PC-3 (cell line): ENCODE measurements around the gene HOXD12. TPM values are rescaled to one million over a fixed set of nuclear protein-coding genes. Genes with fewer than 3 reads are reported as not detected.

Experiments
- ATAC-seq: fragments of 200-7000 bp; cut with Tn5 transposase; 2 replicates; pipeline ENCODE4 v1.9.1; 2020; ENCODE audit warnings: mild to moderate bottlenecking, moderate library complexity
- BruUV-seq: library from RNA; stranded (reverse); fragments of 400-500 nt; replicated peaks from 2 replicates; lab custom pipeline; 2021; lab: Mats Ljungman, UMichigan
- CTCF ChIA-PET: fragments of 300-600 bp; sonication (Branson Sonifier 250); formaldehyde crosslinking; loops from one replicate; lab custom pipeline; 2022; ENCODE audit warnings: antibody characterized with exemption; lab: Charles Lee
- POLR2A ChIA-PET: fragments of 300-600 bp; sonication (Branson Sonifier 250); formaldehyde crosslinking; loops from one replicate; lab custom pipeline; 2022; ENCODE audit warnings: antibody characterized with exemption; ENCODE audit not compliant: unreplicated experiment; lab: Charles Lee
- DNase-seq: peaks from one replicate; pipeline ENCODE4 v3.0.0-alpha.2; 2015
- H2AFZ ChIP-seq: fragments of 300-600 bp; sonication (generic); 2 replicates; pipeline ENCODE4 v1.6.0; 2016; ENCODE audit warnings: antibody characterized with exemption, low read length
- H3F3A ChIP-seq: fragments of 300-600 bp; sonication (generic); one replicate; pipeline ENCODE4 v1.6.0; 2017; ENCODE audit warnings: antibody characterized with exemption, low read length, control low read depth, mild to moderate bottlenecking; ENCODE audit not compliant: unreplicated experiment
- H3K27ac ChIP-seq: fragments of 300-600 bp; sonication (generic); 2 replicates; pipeline ENCODE4 v1.5.1; 2016; ENCODE audit warnings: mild to moderate bottlenecking, low read length
- H3K27me3 ChIP-seq: fragments of 300-600 bp; sonication (generic); 2 replicates; pipeline ENCODE4 v1.6.1; 2016; ENCODE audit warnings: low read length, mixed read lengths
- H3K36me3 ChIP-seq: fragments of 300-600 bp; sonication (generic); 2 replicates; pipeline ENCODE4 v1.6.1; 2016; ENCODE audit warnings: low read depth, mixed run types, low read length, mixed read lengths
- H3K4me1 ChIP-seq: fragments of 300-600 bp; sonication (generic); 2 replicates; pipeline ENCODE4 v1.5.1; 2016; ENCODE audit warnings: low read length; ENCODE audit not compliant: insufficient read depth
- H3K4me2 ChIP-seq: fragments of 300-600 bp; sonication (generic); 2 replicates; pipeline ENCODE4 v1.6.0; 2016; ENCODE audit warnings: low read length
- H3K4me3 ChIP-seq: fragments of 300-600 bp; sonication (generic); 2 replicates; pipeline ENCODE4 v1.5.1; 2016; ENCODE audit warnings: mild to moderate bottlenecking, low read length, mixed read lengths
- H3K79me2 ChIP-seq: fragments of 300-600 bp; sonication (generic); 2 replicates; pipeline ENCODE4 v1.6.1; 2017; ENCODE audit warnings: low read length, mixed read lengths
- H3K9ac ChIP-seq: fragments of 300-600 bp; sonication (generic); 2 replicates; pipeline ENCODE4 v1.6.0; 2016; ENCODE audit warnings: mild to moderate bottlenecking, low read length
- H3K9me2 ChIP-seq: fragments of 300-600 bp; sonication (generic); replicated peaks from 2 replicates; pipeline ENCODE4 v1.6.1; 2016; ENCODE audit warnings: mixed run types, low read length, mixed read lengths
- H3K9me3 ChIP-seq: fragments of 300-600 bp; sonication (generic); 2 replicates; pipeline ENCODE4 v1.6.1; 2016; ENCODE audit warnings: low read length, mixed read lengths
- H4K20me1 ChIP-seq: fragments of 300-600 bp; sonication (generic); 2 replicates; pipeline ENCODE4 v1.6.1; 2016; ENCODE audit warnings: low read length, mixed read lengths
- CTCF ChIP-seq: fragments of 300-600 bp; sonication (generic); conservative IDR thresholded peaks from 2 replicates; pipeline ENCODE4 v1.5.1; 2017; ENCODE audit warnings: antibody characterized with exemption, low read depth, mild to moderate bottlenecking, low read length
- EZH2 ChIP-seq: fragments of 300-600 bp; sonication (generic); IDR thresholded peaks from one replicate; pipeline ENCODE4 v1.6.1; 2017; ENCODE audit warnings: antibody characterized with exemption, mild to moderate bottlenecking, low read length; ENCODE audit not compliant: unreplicated experiment
- EZH2phosphoT487 ChIP-seq: fragments of 300-600 bp; sonication (generic); IDR thresholded peaks from 2 replicates; pipeline ENCODE4 v1.6.1; 2018; ENCODE audit warnings: mild to moderate bottlenecking, antibody characterized with exemption, low read length, borderline replicate concordance
- intact Hi-C: fragments of 100-400 bp; cut with micrococcal nuclease; formaldehyde crosslinking; loops from 2 replicates; pipeline ENCODE4 v1.9.0; 2023
- total RNA-seq: library from RNA; depleted of rRNA; stranded (reverse); fragments of >200 nt; gene quantifications from 2 replicates; pipeline ENCODE4 v1.2.3, GENCODE V29; 2014

Gene HOXD12
- total RNA-seq, 1 experiment from 2014 or later, result not detected

GRCh38 chr2:176096986-176097819, 2.4 kb upstream of the HOXD12 start:
- peak; percentile 86 for ATAC-seq
- Histone ChIP-seq H3K27ac (no peak overlapping the region), H3K36me3 (no peaks in the 10 kb centered on the region), H3K79me2 (no peaks in the 10 kb centered on the region), H3K4me2 (peak overlapping the region; percentile 99), H2AFZ (peak overlapping the region; percentile 98), H3K9me2 (no peaks in the 10 kb centered on the region), H3K27me3 (0 out of 2 replicates have a peak, but pooled peaks cover 3% of the 10 kb centered on the region), H4K20me1 (no peaks in the 10 kb centered on the region), H3K4me1 (peaks cover 5% of the 10 kb centered on the region; the same call in 1 of the 2 replicates), H3K9ac (peak overlapping the region; percentile 56), H3F3A (no peaks in the 10 kb centered on the region), H3K4me3 (peak overlapping the region; percentile 88), H3K9me3 (no peaks in the 10 kb centered on the region)
- TSS peak; percentile 24 for BruUV-seq
- TF ChIP-seq CTCF, result peak; percentile 90
- TF ChIP-seq EZH2, result no peak
- CTCF ChIA-PET, result interaction anchor here (0.6 to 2.5 kb wide), 6 partner anchors 9 to 894 kb away, joined by 3 to 12 read pairs (median 4); no protein-coding TSS in a partner anchor
- POLR2A ChIA-PET, result no interaction called here
- DNase-seq, result peak; percentile 80
- intact Hi-C loops, result loop anchor here (1.0 to 10.0 kb wide), 6 partner anchors 406 to 1062 kb away; no protein-coding TSS in a partner anchor

GRCh38 chr2:176097820-176098365, 1.7 kb upstream of the HOXD12 start:
- H3K27ac ChIP-seq, result no peak overlapping the region
- no peaks in the 10 kb centered on the region for H3K36me3 ChIP-seq
- no peaks in the 10 kb centered on the region for H3F3A ChIP-seq
- H3K4me3 ChIP-seq, result peak overlapping the region; percentile 88
- ChIA-PET POLR2A (interaction anchor here (0.6 kb wide), 1 partner anchor 438 kb away, joined by 3 read pairs; no protein-coding TSS in a partner anchor), CTCF (interaction anchor here (0.6 to 2.5 kb wide), 4 partner anchors 366 to 894 kb away, joined by 3 to 12 read pairs (median 6); no protein-coding TSS in a partner anchor)
- peak overlapping the region; percentile 99 for H3K4me2 ChIP-seq
- 0 out of 2 replicates have a peak, but pooled peaks cover 3% of the 10 kb centered on the region for H3K27me3 ChIP-seq
- no peaks in the 10 kb centered on the region for H3K9me3 ChIP-seq
- no peak overlapping the region for H3K9ac ChIP-seq
- intact Hi-C loops, result loop anchor here (1.0 to 10.0 kb wide), 6 partner anchors 407 to 1063 kb away; no protein-coding TSS in a partner anchor
- H3K79me2 ChIP-seq, result no peaks in the 10 kb centered on the region
- TF ChIP-seq CTCF (no peak; the same call in 1 of the 2 replicates), EZH2 (no peak), EZH2phosphoT487 (no peak)
- H3K9me2 ChIP-seq, result no peaks in the 10 kb centered on the region
- no TSS peak for BruUV-seq
- ATAC-seq (peak; percentile 8), DNase-seq (no peak)
- H2AFZ ChIP-seq, result peak overlapping the region; percentile 98
- peaks cover 5% of the 10 kb centered on the region; the same call in 1 of the 2 replicates for H3K4me1 ChIP-seq
- no peaks in the 10 kb centered on the region for H4K20me1 ChIP-seq
